ENCODE results near the gene COL4A2. TPM values are rescaled to one million over a fixed set of nuclear protein-coding genes. Genes with fewer than 3 reads are reported as not detected.

COL4A2 gene
- total RNA-seq, 1 donor from 2014 or later: 1,333 TPM

DNA sequence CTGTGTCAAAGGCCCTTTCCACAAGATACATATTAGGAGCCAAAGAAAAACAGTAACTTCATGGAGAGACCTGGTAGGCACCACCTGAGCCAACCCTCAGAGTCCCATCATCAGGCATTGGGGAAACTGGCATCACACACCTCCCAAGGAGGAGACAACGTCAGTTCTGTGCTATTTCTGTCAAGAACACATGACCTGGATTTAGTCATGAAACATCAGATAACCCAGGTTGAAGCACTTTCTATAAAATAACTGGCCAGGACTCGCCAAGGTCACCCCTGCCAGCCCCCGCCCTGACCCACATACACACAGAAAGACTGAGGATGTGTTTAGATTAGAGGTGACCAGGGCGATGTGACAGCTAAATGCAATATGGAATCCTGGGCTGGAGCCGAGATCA lies 35.8 kb upstream of the COL4A2 start:
- DNase-seq (ENCODE audit: low spot score): no peak

- DNase-seq (ENCODE audit: low spot score): peak; percentile 20
These were observed 34.9 kb upstream of the COL4A2 start for GRCh38 chr13:110272227-110272626.

GRCh38 chr13:110272651-110273050 lies 34.4 kb upstream of the COL4A2 start:
- peak; percentile 26 for DNase-seq (ENCODE audit: low spot score)

DNA sequence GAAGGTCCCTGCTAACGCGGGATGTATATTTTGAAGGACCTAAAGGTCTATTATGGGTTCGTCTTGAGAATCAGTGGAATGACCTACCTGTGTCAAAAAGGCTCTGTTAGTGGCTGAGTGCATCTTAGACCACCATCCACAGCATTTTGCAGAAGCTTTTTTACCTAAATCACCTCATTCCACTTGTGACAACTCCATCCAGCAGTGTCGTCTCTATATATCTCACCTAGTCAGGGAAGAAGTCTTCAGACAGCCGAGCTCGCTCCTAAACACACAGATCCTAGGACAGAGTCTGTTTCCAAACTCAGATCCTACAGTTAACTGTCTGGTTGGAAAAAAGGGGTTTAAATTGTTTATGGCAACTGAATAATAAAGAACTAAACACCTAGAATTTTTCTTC lies 33.8 kb upstream of the COL4A2 start:
- DNase-seq (ENCODE audit: low spot score): no peak

GRCh38 chr13:110274687-110275086 lies 32.4 kb upstream of the COL4A2 start:
- no peak for DNase-seq (ENCODE audit: low spot score)

GRCh38 chr13:110275931-110276552 lies 31.0 kb upstream of the COL4A2 start:
- no peak for DNase-seq (ENCODE audit: low spot score)

DNA sequence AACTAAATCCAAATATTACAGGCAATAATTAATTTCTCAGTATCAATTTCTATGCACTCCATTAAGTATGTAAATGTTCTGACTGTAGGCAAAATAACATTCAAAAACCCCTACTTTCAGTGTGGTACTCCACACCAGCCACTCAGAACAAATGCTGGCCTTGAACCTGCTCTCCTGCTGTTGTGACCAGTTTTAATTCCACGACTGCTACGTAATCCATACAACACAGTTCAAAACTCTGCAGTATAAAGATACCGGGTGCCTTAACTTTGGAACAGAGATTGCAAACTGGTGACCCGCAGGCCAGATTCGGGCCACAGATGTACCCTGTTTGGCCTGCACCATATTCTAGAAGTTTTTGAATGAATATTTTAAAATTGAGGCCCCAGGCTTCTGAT lies 30.5 kb upstream of the COL4A2 start:
- no peak for DNase-seq (ENCODE audit: low spot score)

- DNase-seq (ENCODE audit: low spot score): no peak
These were observed 29.6 kb upstream of the COL4A2 start for GRCh38 chr13:110277357-110277975.

GRCh38 chr13:110278859-110279258 lies 28.2 kb upstream of the COL4A2 start:
- no peak for DNase-seq (ENCODE audit: low spot score)

DNA sequence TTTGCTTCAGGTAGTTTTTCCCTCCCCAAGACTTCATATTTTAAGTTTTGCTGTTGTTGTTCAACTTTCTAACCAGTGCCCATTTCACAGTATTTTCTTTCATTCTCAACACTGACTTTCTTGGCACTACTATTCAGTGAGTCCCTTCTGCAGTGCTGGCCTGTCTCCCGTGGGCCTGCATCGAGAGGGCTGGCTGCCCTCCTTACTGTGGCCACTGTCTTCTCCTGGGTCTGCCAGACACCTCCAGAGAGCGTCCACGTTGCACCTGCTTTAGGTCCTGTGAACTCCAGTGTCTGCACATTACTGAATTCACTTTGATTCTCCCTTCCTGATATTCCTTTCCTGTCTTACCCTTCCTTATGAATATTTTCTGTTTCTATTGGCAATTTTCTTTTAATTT lies 27.4 kb upstream of the COL4A2 start:
- DNase-seq (ENCODE audit: low spot score): no peak

- DNase-seq (ENCODE audit: low spot score): no peak
These were observed 26.8 kb upstream of the COL4A2 start for GRCh38 chr13:110280231-110280813.

DNA sequence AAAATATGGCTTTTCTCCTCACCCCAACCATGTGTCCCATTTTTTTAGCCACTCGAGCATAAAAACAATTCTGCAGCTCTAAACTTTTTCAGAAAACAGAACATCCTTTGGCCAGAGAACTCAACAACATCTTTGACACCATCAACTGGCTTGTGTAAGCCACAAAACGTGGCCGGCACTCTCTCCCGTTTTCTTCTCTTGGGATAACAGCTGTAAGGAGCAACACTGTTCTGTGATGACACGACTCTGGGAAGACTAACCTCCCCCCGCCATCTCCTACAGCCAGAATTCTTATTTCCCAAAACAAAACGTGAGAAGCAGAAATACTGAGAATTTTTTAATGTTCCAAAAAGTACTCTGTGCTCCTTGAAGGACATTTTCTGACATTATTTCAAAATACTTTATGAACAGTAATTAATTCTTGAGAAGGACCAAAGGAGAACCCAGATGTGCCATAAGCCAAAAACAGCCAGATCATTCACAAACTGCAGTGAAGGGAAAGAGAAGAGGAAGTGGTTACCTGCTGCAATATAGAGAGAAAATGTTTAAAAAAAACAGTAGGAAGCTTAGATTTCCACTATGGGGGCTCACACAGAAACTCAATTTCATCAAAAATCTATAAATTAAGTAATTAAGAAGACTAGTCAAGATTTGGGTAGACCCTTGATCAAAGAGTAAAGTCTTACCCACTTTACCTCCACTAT lies 25.9 kb upstream of the COL4A2 start:
- DNase-seq (ENCODE audit: low spot score): no peak

DNA sequence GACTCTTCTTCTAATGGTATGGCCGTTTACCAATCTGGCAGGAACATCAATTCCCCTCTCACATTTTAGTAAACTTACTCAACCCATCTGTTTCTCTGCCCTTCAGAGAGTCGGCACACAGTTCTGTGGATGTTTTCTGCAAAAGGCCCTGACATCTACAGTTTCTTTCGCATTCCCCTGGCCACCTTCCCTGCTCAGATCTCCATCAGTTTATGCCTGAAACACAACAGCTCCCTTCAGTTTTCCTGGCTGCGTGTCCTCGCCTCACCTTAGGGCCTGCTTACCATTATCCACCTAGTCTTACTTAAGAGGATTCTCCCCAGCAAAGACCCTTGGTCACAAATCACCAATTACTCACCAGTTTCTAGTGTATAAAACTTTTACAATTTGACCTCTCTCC lies 25.3 kb upstream of the COL4A2 start:
- DNase-seq (ENCODE audit: low spot score): no peak

GRCh38 chr13:110282316-110282841 lies 24.7 kb upstream of the COL4A2 start:
- DNase-seq (ENCODE audit: low spot score): no peak

DNA sequence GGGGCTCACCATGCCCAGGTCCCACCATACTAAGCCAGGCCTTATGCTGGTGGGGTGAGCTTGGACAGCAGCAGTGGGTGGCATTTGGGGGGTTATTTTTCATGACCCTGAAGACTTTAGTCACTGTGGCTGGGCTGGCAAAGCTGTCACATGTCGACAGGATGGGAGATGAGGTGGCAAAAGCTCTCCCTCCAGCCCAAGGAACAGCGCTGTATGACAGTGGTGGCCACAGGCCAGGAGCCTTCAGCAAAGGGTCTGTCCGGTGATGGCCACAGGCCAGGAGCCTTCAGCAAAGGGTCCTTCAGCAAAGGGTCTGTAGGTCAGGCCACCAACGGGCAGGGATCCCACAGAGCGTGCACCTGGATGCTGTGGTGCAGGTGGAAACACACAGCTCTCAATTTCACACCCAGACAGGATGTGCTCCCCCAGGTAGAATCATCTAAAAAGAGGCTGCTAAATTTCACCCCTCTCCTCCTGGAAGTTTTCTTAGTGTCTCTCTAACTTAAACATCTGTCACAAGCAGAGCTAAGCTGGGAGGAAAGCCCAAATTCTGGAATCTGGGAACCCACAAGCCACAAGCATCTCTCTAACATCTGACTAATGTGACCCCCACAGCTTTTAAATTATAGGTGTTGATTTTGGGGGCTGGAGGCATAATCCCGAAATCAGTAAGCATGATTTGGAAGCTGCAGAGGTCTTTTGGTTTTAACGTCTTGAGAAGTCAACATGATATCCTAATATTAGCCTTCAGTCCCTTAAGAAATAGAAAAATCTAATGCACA lies 23.2 kb upstream of the COL4A2 start:
- peak; percentile 8 for DNase-seq (ENCODE audit: low spot score)

- DNase-seq (ENCODE audit: low spot score): peak; percentile 45
These were observed 22.2 kb upstream of the COL4A2 start for GRCh38 chr13:110284779-110285484.

- no peak for DNase-seq (ENCODE audit: low spot score)
These were observed 20.9 kb upstream of the COL4A2 start for GRCh38 chr13:110285991-110286832.

DNA sequence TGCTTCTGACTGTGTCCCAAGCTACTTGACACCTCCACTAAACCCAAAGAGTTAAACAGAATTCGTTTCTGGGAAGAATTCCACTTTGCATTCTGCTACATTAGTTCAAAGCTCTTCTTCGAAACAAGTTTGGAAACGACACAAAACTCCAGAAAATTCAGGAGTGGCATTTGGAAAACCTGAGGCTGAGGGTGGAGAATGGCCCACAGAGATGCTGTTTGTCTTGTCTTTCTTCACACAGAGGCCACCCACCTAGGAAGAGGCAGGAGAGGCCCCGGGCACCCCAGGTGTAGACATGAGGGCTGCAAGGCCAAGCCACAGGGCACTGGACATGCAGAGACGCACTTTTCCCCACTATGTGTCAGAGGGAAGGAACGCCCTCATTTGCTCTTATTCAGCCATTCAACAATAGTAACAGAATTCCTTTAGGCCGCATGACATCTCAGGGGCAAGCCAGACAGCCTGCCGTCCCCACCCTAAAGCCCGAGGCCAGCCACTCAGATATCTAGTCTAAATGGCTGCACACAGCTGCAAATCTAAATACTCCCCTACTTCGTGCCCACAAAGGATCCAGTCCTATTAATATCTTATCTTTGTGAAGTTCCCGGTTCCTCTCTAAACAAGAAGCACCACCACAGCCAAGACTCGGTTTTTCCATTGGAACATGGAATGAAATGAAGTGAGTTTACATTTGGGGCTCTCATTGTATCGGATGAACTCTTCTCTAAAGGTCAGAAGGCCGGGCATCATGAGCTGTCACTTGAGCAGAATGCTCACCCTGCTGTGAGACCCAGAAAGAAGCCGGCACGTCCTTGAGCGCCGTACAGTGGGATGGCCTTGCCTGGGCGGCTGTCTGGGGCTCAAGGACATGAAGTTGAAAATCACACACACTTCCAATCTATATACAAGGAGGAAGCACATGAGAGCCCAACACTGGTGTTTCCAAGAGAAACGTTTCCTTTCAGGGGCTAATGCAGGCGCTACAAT lies 20.0 kb upstream of the COL4A2 start:
- DNase-seq (ENCODE audit: low spot score): no peak
